ENCODE data around the gene OR6K2. TPM values are rescaled to one million over a fixed set of nuclear protein-coding genes. Genes with fewer than 3 reads are reported as not detected.
A peak's percentile ranks its signal among the peaks of the same experiment; 100 is the strongest.

Gene OR6K2
- total RNA-seq, 3 donors from 2014 or later = not detected

DNA sequence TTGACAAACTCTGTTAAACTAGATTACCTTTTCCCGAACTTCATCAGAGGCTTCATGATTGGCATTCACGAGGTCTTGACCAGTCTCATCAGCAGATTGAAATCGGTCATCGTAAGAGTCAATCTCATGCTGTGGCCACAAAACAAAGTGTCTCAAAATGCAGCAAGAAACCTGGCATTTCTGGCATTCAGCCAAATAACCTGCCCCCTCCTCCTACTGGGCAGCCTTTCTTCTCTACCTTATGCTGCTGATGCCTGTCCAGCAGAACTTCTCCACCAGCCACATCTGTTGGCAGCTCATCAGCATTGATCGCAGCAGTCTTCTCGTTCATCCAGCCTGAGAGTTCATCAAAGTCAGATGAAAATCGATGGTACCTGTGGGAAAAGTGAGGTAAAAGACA is 26.1 kb downstream of the OR6K2 start:
- H3K9me3 ChIP-seq = no peaks in the 10 kb centered on the region
- H3K36me3 ChIP-seq (ENCODE audit: low read depth) = no peaks in the 10 kb centered on the region
- DNase-seq (no peak), ATAC-seq (no peak)
- no peaks in the 10 kb centered on the region for H3K4me1 ChIP-seq (ENCODE audit: low read depth)
- no peak overlapping the region for H3K4me3 ChIP-seq
- intact Hi-C loops (cut with DNase I, micrococcal nuclease) = no loop called here
- TF ChIP-seq, protein P1, sequence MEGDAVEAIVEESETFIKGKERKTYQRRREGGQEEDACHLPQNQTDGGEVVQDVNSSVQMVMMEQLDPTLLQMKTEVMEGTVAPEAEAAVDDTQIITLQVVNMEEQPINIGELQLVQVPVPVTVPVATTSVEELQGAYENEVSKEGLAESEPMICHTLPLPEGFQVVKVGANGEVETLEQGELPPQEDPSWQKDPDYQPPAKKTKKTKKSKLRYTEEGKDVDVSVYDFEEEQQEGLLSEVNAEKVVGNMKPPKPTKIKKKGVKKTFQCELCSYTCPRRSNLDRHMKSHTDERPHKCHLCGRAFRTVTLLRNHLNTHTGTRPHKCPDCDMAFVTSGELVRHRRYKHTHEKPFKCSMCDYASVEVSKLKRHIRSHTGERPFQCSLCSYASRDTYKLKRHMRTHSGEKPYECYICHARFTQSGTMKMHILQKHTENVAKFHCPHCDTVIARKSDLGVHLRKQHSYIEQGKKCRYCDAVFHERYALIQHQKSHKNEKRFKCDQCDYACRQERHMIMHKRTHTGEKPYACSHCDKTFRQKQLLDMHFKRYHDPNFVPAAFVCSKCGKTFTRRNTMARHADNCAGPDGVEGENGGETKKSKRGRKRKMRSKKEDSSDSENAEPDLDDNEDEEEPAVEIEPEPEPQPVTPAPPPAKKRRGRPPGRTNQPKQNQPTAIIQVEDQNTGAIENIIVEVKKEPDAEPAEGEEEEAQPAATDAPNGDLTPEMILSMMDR (IDR thresholded peaks at IDR 0.05) = no peak

DNA sequence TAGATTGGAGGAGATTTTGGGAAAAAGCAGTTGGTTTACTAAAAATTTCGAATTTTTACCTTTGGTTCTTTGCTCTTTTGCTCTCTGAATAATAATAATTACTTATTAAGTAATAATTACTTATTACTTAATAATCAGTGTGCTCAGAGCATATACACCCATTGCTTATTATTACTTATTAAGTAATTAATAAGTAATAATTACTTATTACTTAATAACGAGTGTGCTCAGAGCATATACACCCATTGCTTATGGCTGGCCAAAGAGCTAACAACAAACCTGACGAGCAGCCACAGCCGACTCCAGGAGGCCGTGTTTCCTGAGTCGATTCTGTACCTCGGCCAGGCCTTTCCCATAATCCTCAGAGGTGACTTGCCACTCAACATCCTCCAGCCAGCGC is 34.4 kb downstream of the OR6K2 start:
- Histone ChIP-seq H3K4me1 (ENCODE audit: low read depth) (no peaks in the 10 kb centered on the region), H3K4me3 (no peak overlapping the region), H3K36me3 (ENCODE audit: low read depth) (no peaks in the 10 kb centered on the region), H3K9me3 (no peaks in the 10 kb centered on the region)
- no peak for ATAC-seq
- DNase-seq = no peak
- TF ChIP-seq, protein P1 (IDR thresholded peaks at IDR 0.05) = no peak
- intact Hi-C loops (cut with DNase I, micrococcal nuclease) = no loop called here

DNA sequence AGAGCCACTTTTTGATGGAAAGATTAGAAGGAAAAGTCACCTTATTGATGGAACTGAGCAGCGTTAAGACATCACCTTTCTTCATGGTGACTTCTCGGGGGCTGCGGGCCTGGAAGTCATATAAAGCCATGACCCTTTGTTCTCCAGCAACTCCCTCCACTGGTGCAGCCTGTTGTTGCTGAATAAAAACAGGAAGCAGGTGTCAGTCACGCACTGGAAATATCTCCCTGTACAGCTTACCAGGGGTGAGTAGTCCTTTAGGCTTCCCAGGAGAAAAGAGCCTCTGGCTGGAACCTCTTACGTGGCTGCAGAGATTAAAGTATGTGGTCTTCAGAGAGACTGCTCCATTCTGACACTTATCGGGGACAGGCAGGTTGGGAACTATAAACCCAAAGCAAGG is 45.9 kb downstream of the OR6K2 start:
- TF ChIP-seq, protein P1 (IDR thresholded peaks at IDR 0.05) = no peak
- Histone ChIP-seq H3K9me3 (no peaks in the 10 kb centered on the region), H3K4me3 (no peak overlapping the region), H3K4me1 (ENCODE audit: low read depth) (no peaks in the 10 kb centered on the region), H3K36me3 (ENCODE audit: low read depth) (no peaks in the 10 kb centered on the region)
- ATAC-seq = no peak
- intact Hi-C loops (cut with DNase I, micrococcal nuclease) = no loop called here
- DNase-seq = peak in 1 of 3 donors; percentile 5

DNA sequence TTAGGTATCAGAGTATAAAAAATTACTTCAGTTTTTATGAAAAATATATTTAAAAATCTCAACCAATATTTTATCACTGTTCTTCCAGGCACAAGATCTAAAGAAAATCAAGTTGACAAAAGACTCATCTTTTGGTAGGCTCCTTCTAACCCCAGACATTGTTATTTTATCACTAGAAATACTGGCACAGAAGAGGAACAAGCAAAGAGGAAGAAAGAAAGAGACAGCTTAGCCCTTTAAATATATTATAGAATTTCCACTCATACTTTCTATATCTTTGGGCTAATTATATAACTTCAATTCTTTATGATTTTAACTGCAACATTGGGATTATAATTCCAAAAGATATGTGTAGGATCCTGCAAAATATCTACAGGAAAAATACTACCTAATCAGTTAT is 46.4 kb downstream of the OR6K2 start:
- no peak for ATAC-seq
- TF ChIP-seq, protein P1 (IDR thresholded peaks at IDR 0.05) = no peak
- Histone ChIP-seq H3K9me3 (no peaks in the 10 kb centered on the region), H3K36me3 (ENCODE audit: low read depth) (no peaks in the 10 kb centered on the region), H3K4me3 (no peak overlapping the region), H3K4me1 (ENCODE audit: low read depth) (no peaks in the 10 kb centered on the region)
- DNase-seq = no peak
- intact Hi-C loops (cut with DNase I, micrococcal nuclease) = no loop called here

DNA sequence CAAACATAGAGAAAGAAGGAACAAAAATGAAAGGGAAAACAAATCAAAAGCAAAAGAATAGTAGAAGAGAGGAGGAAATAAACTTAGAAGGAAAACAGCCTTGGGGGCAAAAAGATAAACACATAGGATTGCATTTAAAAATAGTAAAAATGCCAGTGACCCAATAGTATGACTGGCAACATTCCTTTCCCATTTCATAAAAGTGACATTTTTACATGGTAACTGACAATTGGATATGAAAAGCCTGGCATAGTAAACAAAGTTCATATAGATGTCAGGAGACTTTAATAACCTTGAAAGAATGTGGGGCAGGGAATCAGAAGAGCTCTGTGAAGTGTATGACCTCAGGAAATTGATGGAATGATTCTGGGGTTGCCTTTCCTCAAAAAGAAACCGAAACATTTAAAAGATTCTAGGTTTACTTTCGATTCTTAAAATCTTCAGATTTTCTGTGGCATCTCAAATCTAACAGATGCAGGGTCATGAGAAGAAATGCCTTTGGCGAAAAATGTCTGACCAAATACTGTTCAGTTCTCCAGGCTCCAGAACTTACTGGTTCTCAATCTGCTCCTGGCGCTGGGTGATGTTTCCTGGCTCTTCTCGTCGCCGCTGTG is 47.6 kb downstream of the OR6K2 start:
- DNase-seq = no peak
- Histone ChIP-seq H3K9me3 (no peaks in the 10 kb centered on the region), H3K36me3 (ENCODE audit: low read depth) (no peaks in the 10 kb centered on the region), H3K4me1 (ENCODE audit: low read depth) (no peaks in the 10 kb centered on the region), H3K4me3 (no peak overlapping the region)
- TF ChIP-seq, protein P1 (IDR thresholded peaks at IDR 0.05) = no peak
- intact Hi-C loops (cut with DNase I, micrococcal nuclease) = no loop called here
- ATAC-seq = no peak

Other genes starting within 250 kb of the OR6K2 start
- not detected for gene OR10K1, start 238.8 kb downstream of the OR6K2 start, total RNA-seq
- gene OR10R2, start 228.4 kb downstream of the OR6K2 start, total RNA-seq = not detected
- not detected for gene OR6Y1, start 146.2 kb downstream of the OR6K2 start, total RNA-seq
- gene OR6P1, start 130.1 kb downstream of the OR6K2 start, total RNA-seq = not detected
- gene OR10X1, start 120.8 kb downstream of the OR6K2 start, total RNA-seq = not detected
- not detected for gene OR10Z1, start 95.4 kb downstream of the OR6K2 start, total RNA-seq
- gene SPTA1, start 13.9 kb downstream of the OR6K2 start, total RNA-seq = under 1 TPM in 2 of 3 donors, not detected in 1; 0.24 to 0.41 TPM
- gene OR6K3, start 20.1 kb upstream of the OR6K2 start, total RNA-seq = not detected
- gene OR6K6, start 54.1 kb upstream of the OR6K2 start, total RNA-seq = not detected
- gene OR6N1, start 71.5 kb upstream of the OR6K2 start, total RNA-seq = not detected
- gene OR6N2, start 80.6 kb upstream of the OR6K2 start, total RNA-seq = not detected
- 1 to 10 TPM; 1.2 to 5.7 (median 3.8) TPM for gene MNDA, start 130.7 kb upstream of the OR6K2 start, total RNA-seq
- gene PYHIN1, start 230.9 kb upstream of the OR6K2 start, total RNA-seq = 1 to 10 TPM in 1 of 3 donors, under 1 TPM in 2; 0.87 to 2.0 (median 0.98) TPM